ENCODE results near the gene ENTR1. TPM values are rescaled to one million over a fixed set of nuclear protein-coding genes. Genes with fewer than 3 reads are reported as not detected.

The ENTR1 gene
- total and polyA plus RNA-seq, 2 of the 13 experiments (the other 11 are each of a cell fraction or from before 2014, with no cell fraction given): 70.1 to 76.4 TPM

- TF ChIP-seq, protein P1, sequence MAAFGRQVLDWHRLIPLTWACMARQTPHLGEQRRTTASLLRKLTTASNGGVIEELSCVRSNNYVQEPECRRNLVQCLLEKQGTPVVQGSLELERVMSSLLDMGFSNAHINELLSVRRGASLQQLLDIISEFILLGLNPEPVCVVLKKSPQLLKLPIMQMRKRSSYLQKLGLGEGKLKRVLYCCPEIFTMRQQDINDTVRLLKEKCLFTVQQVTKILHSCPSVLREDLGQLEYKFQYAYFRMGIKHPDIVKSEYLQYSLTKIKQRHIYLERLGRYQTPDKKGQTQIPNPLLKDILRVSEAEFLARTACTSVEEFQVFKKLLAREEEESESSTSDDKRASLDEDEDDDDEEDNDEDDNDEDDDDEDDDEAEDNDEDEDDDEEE (CRISPR knock-in tag; IDR thresholded peaks at IDR 0.05): 0 out of 2 replicates have a peak, but pooled peaks have one; percentile 30
- TF ChIP-seq DR1 (CRISPR knock-in tag; IDR thresholded peaks at IDR 0.05) (no peak), KDM4B (CRISPR knock-in tag; IDR thresholded peaks at IDR 0.05) (no peak), PAF1 (CRISPR knock-in tag; IDR thresholded peaks at IDR 0.05) (no peak), ZIK1 (CRISPR knock-in tag; IDR thresholded peaks at IDR 0.05; ENCODE audit: borderline replicate concordance, low read depth) (no peak), MIXL1 (CRISPR knock-in tag; IDR thresholded peaks at IDR 0.05) (0 out of 2 replicates have a peak, but pooled peaks have one; percentile 12), ZNF546 (CRISPR knock-in tag; conservative IDR thresholded peaks at IDR 0.05) (0 out of 2 replicates have a peak, but pooled peaks have one; percentile 52), ZNF761 (CRISPR knock-in tag; conservative IDR thresholded peaks at IDR 0.05) (no peak), REL (CRISPR knock-in tag; conservative IDR thresholded peaks at IDR 0.05) (0 out of 2 replicates have a peak, but pooled peaks have one; percentile 30), BORCS8-MEF2B (CRISPR knock-in tag; IDR thresholded peaks at IDR 0.05) (0 out of 2 replicates have a peak, but pooled peaks have one; percentile 18), SALL1 (CRISPR knock-in tag; IDR thresholded peaks at IDR 0.05) (0 out of 2 replicates have a peak, but pooled peaks have one; percentile 35), RBFOX2 (IDR thresholded peaks at IDR 0.05; ENCODE audit: low read depth, low read length) (peak; percentile 66), GATAD2A (CRISPR knock-in tag; IDR thresholded peaks at IDR 0.05) (no peak), ZNF687 (CRISPR knock-in tag; IDR thresholded peaks at IDR 0.05) (peak; percentile 56), NFKB2 (CRISPR knock-in tag; IDR thresholded peaks at IDR 0.05; ENCODE audit: borderline replicate concordance) (0 out of 2 replicates have a peak, but pooled peaks have one; percentile 2), KDM5B (CRISPR knock-in tag; IDR thresholded peaks at IDR 0.05; ENCODE audit: borderline replicate concordance) (0 out of 2 replicates have a peak, but pooled peaks have one; percentile 12), ZC3H13 (CRISPR knock-in tag; IDR thresholded peaks at IDR 0.05) (peak; percentile 73), BCLAF1 (IDR thresholded peaks at IDR 0.05) (no peak), NFE2L2 (IDR thresholded peaks at IDR 0.05; ENCODE audit: low read length) (no peak), ZNF446 (CRISPR knock-in tag; IDR thresholded peaks at IDR 0.05) (peak; percentile 83; the same call in 1 of the 2 replicates)
- TF ChIP-seq, protein P2, sequence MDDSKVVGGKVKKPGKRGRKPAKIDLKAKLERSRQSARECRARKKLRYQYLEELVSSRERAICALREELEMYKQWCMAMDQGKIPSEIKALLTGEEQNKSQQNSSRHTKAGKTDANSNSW (CRISPR knock-in tag; IDR thresholded peaks at IDR 0.05; ENCODE audit: borderline replicate concordance): no peak
These were observed 28.4 kb upstream of the ENTR1 start (continued) for GRCh38 chr9:136438548-136439480.

All from HepG2 (cell line).